Stomach (tissue), 9 donors: ENCODE results near the gene CSH1. TPM values are rescaled to one million over a fixed set of nuclear protein-coding genes. Genes with fewer than 3 reads are reported as not detected.

Experiments
- DNase-seq, 2 donors: peaks; one replicate each; pipeline versions ENCODE4 v3.0.0 to v3.0.0-alpha.2; 2013 to 2019
- H3K27ac ChIP-seq, 5 donors: fragments of 200-600 bp in 4 of 5; sonication (generic) in 4 of 5; one replicate each; pipeline ENCODE4 v1.5.1; 2013 to 2019; ENCODE audit warnings: mild to moderate bottlenecking in 1 of 5, moderate library complexity in 1 of 5
- H3K27me3 ChIP-seq, 3 donors: fragments of 200-600 bp; sonication (generic); one replicate each; pipeline ENCODE4 v1.5.1; 2017 to 2019; ENCODE audit warnings: mixed run types in 1 of 3
- H3K36me3 ChIP-seq, 4 donors: fragments of 200-600 bp; sonication (generic); 1 replicate in 3 of 4; 2 replicates in 1 of 4; pipeline ENCODE4 v1.5.1; 2016 to 2019
- H3K4me1 ChIP-seq, 4 donors: fragments of 200-600 bp; sonication (generic); one replicate each; pipeline ENCODE4 v1.5.1; 2016 to 2019
- H3K4me3 ChIP-seq, 4 donors: fragments of 200-600 bp; sonication (generic) in 3 of 4; one replicate each; pipeline ENCODE4 v1.5.1; 2016 to 2019; ENCODE audit warnings: mild to moderate bottlenecking in 1 of 4
- H3K9me3 ChIP-seq, 4 donors: fragments of 200-600 bp; sonication (generic); one replicate each; pipeline ENCODE4 v1.5.1; 2016 to 2019
- EP300 ChIP-seq: sonication (generic); formaldehyde crosslinking; IDR thresholded peaks from one replicate; pipeline ENCODE4 v1.6.1; 2017; ENCODE audit warnings: antibody characterized with exemption
- POLR2A ChIP-seq, 4 donors: fragments of 450-650 bp; IDR thresholded peaks; one replicate each; pipeline ENCODE4 v1.6.1; 2016; ENCODE audit warnings: antibody characterized with exemption in 4 of 4, control low read depth in 2 of 4, mild to moderate bottlenecking in 1 of 4, moderate library complexity in 1 of 4
- POLR2AphosphoS5 ChIP-seq, 3 donors: sonication (generic); formaldehyde crosslinking; IDR thresholded peaks; one replicate each; pipeline ENCODE4 v1.6.1; 2016; ENCODE audit warnings: antibody characterized with exemption in 3 of 3
- WGBS, 5 donors: extraction: QIAGEN DNeasy Blood & Tissue Kit in 3 of 5; methylation state at CpG; one replicate each; pipeline versions ENCODE4 v1.1.5 to v1.1.7; 2013 to 2018; 5-methylcytosine and 5-hydroxymethylcytosine counted together
- intact Hi-C: fragments of 100-400 bp; cut with DNase I; formaldehyde crosslinking; loops from one replicate; pipeline ENCODE4 v1.15.1; 2023; ENCODE audit warnings: low total_unique reads
- polyA plus RNA-seq, 3 donors: library from polyadenylated mRNA; stranded (reverse); fragments of 200-250 nt; gene quantifications; one replicate each; pipeline ENCODE4 v1.2.3, GENCODE V29; 2013
- total RNA-seq, 5 donors: library from RNA; depleted of rRNA; stranded (reverse); fragments of >200 nt; gene quantifications; one replicate each; pipeline versions ENCODE4 v1.1.0 to v1.2.3, GENCODE V29; 2014 to 2016
- TF ChIP-seq, protein P1 (sequence below), 7 experiments: fragments of 450-650 bp in 4 of 7; fragments of 200-600 bp in 3 of 7; sonication (generic) in 3 of 7; IDR thresholded peaks; one replicate each; pipeline ENCODE4 v1.5.1; 2016 to 2019; ENCODE audit warnings: antibody characterized with exemption in 7 of 7, control low read depth in 2 of 7, mild to moderate bottlenecking in 1 of 7
- donor health status: healthy with polysubstance abuse.
- donor health status: Bipolar disorder and iron deficiency.
- donor health status: healthy.

CSH1 gene
- total and polyA plus RNA-seq, 8 donors: not detected

- no peak for TF ChIP-seq POLR2AphosphoS5 (IDR thresholded peaks at IDR 0.05)
- TF ChIP-seq POLR2A (IDR thresholded peaks at IDR 0.05): no peak
- TF ChIP-seq, protein P1, sequence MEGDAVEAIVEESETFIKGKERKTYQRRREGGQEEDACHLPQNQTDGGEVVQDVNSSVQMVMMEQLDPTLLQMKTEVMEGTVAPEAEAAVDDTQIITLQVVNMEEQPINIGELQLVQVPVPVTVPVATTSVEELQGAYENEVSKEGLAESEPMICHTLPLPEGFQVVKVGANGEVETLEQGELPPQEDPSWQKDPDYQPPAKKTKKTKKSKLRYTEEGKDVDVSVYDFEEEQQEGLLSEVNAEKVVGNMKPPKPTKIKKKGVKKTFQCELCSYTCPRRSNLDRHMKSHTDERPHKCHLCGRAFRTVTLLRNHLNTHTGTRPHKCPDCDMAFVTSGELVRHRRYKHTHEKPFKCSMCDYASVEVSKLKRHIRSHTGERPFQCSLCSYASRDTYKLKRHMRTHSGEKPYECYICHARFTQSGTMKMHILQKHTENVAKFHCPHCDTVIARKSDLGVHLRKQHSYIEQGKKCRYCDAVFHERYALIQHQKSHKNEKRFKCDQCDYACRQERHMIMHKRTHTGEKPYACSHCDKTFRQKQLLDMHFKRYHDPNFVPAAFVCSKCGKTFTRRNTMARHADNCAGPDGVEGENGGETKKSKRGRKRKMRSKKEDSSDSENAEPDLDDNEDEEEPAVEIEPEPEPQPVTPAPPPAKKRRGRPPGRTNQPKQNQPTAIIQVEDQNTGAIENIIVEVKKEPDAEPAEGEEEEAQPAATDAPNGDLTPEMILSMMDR (IDR thresholded peaks at IDR 0.05): no peak
- TF ChIP-seq EP300: no peak
- peaks cover 0 to 7% (median 0%) of the 10 kb centered on the region in 3 donors for H3K27me3 ChIP-seq
- WGBS, 5 donors: 88 to 96% (median 92%) methylated on average over 18 to 21 of the region's 21 CpGs
- no peak overlapping the region for H3K27ac ChIP-seq
- H3K36me3 ChIP-seq: no peaks in the 10 kb centered on the region
- no peak overlapping the region for H3K4me3 ChIP-seq
- no peaks in the 10 kb centered on the region for H3K9me3 ChIP-seq
- DNase-seq: no peak
- intact Hi-C loops: no loop called here
- H3K4me1 ChIP-seq: peaks cover 0 to 16% (median 6%) of the 10 kb centered on the region in 4 donors
Observed at GRCh38 chr17:63942309-63942985, 46.1 kb upstream of the CSH1 start.

- DNase-seq: no peak
- WGBS, 5 donors: 87 to 92% (median 89%) methylated on average over 16 to 23 of the region's 23 CpGs
- intact Hi-C loops: no loop called here
- no peaks in the 10 kb centered on the region for H3K36me3 ChIP-seq
- no peaks in the 10 kb centered on the region for H3K27me3 ChIP-seq
- peaks cover 0 to 11% (median 5%) of the 10 kb centered on the region in 4 donors for H3K4me1 ChIP-seq
- H3K4me3 ChIP-seq: no peak overlapping the region
- H3K9me3 ChIP-seq: no peaks in the 10 kb centered on the region
- TF ChIP-seq, protein P1 (IDR thresholded peaks at IDR 0.05): no peak
- no peak for TF ChIP-seq EP300
- no peak for TF ChIP-seq POLR2AphosphoS5 (IDR thresholded peaks at IDR 0.05)
- no peak for TF ChIP-seq POLR2A (IDR thresholded peaks at IDR 0.05)
- H3K27ac ChIP-seq: no peak overlapping the region
Observed at GRCh38 chr17:63941751-63942150, 45.4 kb upstream of the CSH1 start.

GRCh38 chr17:63941162-63941561 lies 44.8 kb upstream of the CSH1 start:
- intact Hi-C loops: no loop called here

DNA sequence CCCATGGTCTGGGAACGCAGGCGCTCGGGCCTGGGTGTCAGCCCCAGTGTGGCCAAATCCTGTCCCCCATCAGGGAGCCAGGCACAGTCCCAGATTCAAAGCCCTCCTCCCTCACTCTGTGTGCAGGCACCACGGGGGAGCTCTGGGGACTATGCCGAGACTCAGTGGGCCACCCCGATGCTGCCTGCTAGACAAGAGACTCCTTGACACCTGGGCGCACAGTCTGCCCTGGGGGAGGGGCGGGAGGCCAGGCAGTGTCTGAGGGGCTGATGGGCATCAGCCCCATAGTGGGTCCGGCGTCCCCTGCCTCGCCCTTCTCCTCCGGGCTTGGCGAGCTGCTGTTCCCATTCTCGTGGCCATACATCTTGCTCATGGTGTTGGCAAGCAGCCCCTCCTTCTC lies 44.2 kb upstream of the CSH1 start:
- Histone ChIP-seq H3K27ac (no peak overlapping the region), H3K27me3 (no peaks in the 10 kb centered on the region), H3K4me3 (no peak overlapping the region), H3K4me1 (no peaks in the 10 kb centered on the region), H3K36me3 (no peaks in the 10 kb centered on the region), H3K9me3 (no peaks in the 10 kb centered on the region)
- no peak for DNase-seq
- intact Hi-C loops: no loop called here
- WGBS, 5 donors: 92 to 97% (median 94%) methylated on average over 8 to 14 of the region's 14 CpGs
- TF ChIP-seq POLR2AphosphoS5 (IDR thresholded peaks at IDR 0.05) (no peak), EP300 (no peak), POLR2A (IDR thresholded peaks at IDR 0.05) (no peak)
- TF ChIP-seq, protein P1 (IDR thresholded peaks at IDR 0.05): no peak

More at GRCh38 chr17:63941162-63941561, 44.8 kb upstream of the CSH1 start:
- Histone ChIP-seq H3K36me3 (no peaks in the 10 kb centered on the region), H3K9me3 (no peaks in the 10 kb centered on the region), H3K4me3 (no peak overlapping the region), H3K27me3 (no peaks in the 10 kb centered on the region), H3K27ac (no peak overlapping the region), H3K4me1 (peaks cover 0 to 5% (median 2%) of the 10 kb centered on the region in 4 donors)
- DNase-seq: no peak
- no peak for TF ChIP-seq POLR2AphosphoS5 (IDR thresholded peaks at IDR 0.05)
- WGBS, 5 donors: 92 to 96% (median 95%) methylated on average over 12 of the region's 12 CpGs

- no peak for DNase-seq
- Histone ChIP-seq H3K27me3 (no peaks in the 10 kb centered on the region), H3K9me3 (no peaks in the 10 kb centered on the region), H3K27ac (no peak overlapping the region), H3K4me3 (no peak overlapping the region), H3K4me1 (no peaks in the 10 kb centered on the region), H3K36me3 (no peaks in the 10 kb centered on the region)
- no peak for TF ChIP-seq POLR2AphosphoS5 (IDR thresholded peaks at IDR 0.05)
- TF ChIP-seq, protein P1 (IDR thresholded peaks at IDR 0.05): no peak
- TF ChIP-seq POLR2A (IDR thresholded peaks at IDR 0.05): no peak
- TF ChIP-seq EP300: no peak
- WGBS, 5 donors: 73 to 81% (median 78%) methylated on average over 6 of the region's 6 CpGs
- intact Hi-C loops: loop anchor here (10.0 kb wide), 1 partner anchor 85 kb away; the partner anchor contains the start of gene ICAM2
Observed at GRCh38 chr17:63939884-63940283, 43.5 kb upstream of the CSH1 start.
